HCEC 1CT (cell line): ENCODE results near the gene MXRA8.

Experiments used
- DNase-seq: peaks from one replicate; pipeline ENCODE4 v3.0.0-alpha.2; 2017

The MXRA8 gene

GRCh38 chr1:1365875-1366698, 7.7 kb upstream of the MXRA8 start:
- DNase-seq, result no peak

- DNase-seq, result no peak
Measured at GRCh38 chr1:1364266-1364665, 5.9 kb upstream of the MXRA8 start.

GRCh38 chr1:1361982-1362423, 3.6 kb upstream of the MXRA8 start:
- DNase-seq, result peak; percentile 87

DNA sequence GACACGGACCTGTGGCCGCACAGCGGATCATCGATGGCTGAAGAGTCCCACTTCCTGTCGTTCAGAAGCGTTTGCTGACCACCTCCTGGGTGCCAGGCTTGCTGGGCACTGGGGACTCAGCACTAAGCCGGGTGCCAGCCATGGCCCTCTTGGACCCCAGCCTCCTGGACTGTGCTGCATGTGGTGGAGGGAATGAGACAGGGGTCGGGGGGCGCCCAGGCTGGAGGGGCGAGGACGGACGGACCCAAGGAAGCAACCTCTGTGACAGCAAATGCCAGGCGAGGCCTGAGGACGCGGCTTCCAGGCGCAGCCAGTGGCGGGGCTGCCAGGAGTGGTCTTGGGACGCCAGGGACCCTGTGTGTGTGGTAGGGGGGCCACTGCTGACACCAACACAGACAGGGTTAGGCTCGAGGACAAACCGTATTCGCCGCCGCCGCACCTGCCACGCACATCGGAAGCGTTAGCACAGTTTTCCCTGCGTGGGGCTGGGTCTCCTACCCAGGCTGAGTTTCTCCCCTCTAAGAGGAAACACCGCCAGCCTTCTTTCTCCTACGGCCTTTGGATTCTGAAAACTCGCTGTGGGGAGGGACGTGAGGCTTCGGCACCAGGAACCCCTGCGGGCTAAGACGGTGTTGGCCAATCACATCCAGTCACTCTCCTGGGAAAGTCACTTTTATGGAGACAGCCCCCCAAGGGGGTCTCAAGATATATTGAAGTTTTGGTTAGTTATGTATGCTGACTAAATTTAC, 3.1 kb upstream of the MXRA8 start:
- DNase-seq, result no peak

DNA sequence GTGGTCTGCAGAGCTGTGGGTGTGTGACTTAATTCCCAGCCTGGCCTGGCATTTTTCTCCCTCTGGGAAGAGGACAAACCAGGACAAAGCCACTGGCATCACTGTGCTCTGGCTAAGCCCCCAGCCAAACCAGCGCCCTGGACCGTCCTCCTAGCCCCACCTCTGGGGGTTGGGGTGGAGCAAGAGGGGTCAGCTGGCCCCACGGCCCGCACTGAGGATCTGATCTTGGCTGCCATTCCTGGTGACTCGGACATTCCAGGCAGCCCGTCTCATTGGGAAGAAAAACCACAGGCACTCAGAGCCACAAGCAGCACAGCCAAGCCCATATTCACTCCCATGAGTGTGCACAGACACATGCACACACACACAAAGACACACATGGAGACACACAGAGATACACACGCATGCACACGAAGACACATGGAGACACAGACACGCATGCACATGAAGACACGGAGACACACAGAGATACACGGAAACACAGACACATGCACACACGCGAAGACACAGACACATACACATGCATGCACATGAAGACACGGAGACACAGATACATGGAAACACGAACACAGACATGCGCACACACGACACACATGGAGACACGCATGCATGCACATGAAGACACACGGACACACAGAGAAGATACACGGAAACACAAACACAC, 2.3 kb upstream of the MXRA8 start:
- peak; percentile 97 for DNase-seq

DNA sequence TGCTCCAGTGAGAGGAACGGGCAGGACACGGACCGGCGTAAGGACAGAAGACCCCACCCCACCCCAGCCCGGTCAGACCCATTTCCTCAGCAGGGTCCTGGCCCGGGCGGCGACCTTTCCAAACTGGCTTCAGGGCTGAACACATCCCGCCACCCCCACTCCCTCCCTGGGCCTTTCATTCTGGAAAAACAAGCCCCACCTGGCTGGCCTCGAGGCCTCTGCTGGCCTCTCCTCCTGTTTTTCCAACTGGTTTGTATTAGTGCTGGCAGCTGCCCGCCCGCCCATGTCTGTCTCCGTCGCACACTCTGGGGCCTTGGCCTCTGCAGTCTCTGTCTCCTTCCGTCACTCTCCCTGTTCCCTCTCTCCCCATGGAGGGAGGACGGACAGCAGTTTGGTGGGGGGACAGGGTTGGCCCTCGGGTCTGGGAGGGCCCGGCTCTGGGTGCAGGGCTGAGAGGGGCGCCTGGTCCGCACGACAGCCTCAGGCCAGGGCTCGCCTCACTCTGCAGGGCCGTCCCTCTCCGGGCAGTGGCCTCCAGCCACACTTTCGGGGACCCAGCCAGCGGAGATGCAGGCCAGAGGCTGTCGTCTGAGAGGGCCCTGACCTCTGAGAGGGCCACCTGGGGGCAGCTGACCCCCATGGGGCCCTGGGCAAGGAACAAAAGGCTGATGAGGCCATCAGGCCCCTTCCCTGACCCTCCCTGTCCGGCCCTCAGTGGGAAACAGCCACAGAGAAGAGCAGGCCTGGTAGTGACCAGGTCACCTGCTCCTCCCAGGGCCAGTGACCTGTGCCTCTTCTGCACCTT, 1.5 kb upstream of the MXRA8 start:
- peak; percentile 46 for DNase-seq

- DNase-seq, result peak; percentile 58
Measured at GRCh38 chr1:1359308-1359663, 931 bp upstream of the MXRA8 start.

DNA sequence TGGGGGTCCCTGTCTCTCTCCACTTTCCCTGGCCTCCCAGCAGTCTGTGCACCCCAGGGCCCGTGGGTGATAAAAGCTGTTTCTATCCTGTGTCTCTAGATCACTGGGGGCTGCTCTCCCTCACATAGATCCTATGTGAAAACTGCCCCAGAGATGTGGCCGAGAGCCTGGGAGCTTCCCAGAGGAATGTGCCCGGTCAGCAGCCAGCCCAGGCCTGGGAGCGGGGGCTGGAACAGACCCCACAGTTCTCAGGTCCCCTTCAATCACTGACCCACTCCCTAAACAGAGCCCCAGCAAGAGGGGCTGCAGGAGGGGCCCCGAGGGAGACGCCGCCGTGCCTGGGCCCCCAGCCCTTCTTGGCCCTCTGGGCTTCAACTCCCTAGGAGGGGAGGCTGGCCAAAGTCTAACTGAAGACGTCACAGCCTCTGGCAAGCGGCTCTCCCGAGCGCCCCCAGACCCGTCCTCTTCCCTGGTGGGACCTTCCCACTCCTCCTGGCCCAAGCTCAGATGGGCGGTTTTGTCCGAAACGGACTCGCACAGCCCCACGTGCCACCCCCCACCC, 403 bp downstream of the MXRA8 start:
- DNase-seq, result peak; percentile 29

DNA sequence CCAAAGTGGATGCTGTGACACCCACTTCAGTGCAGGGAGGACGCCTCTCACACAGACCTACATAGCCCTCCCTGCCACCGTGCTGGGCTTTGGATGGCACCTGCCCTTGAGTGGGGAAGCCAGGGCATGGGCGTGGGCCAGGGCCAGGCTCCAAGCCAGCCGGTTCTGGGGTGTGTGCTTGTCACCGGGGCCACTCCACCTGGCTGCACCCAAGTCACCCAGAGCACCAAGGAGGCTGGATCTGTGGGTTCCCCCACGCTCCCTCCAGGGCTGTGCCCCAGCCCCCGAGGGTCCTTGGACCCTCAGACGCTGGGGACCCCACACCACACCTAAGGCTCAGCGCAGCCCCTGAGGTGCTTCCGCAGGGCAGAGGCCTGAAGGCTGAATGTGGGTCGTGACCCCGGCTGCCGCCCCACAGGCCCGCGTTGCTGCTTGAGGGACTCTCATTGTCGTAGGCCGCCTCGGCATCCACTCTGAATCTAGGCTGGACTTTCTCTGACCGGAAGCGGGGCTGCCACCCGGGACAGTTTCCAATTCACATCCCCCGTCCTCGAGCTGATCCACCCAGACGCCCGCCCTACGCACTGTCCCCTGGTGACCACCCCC, 1.5 kb downstream of the MXRA8 start:
- peak; percentile 38 for DNase-seq

DNA sequence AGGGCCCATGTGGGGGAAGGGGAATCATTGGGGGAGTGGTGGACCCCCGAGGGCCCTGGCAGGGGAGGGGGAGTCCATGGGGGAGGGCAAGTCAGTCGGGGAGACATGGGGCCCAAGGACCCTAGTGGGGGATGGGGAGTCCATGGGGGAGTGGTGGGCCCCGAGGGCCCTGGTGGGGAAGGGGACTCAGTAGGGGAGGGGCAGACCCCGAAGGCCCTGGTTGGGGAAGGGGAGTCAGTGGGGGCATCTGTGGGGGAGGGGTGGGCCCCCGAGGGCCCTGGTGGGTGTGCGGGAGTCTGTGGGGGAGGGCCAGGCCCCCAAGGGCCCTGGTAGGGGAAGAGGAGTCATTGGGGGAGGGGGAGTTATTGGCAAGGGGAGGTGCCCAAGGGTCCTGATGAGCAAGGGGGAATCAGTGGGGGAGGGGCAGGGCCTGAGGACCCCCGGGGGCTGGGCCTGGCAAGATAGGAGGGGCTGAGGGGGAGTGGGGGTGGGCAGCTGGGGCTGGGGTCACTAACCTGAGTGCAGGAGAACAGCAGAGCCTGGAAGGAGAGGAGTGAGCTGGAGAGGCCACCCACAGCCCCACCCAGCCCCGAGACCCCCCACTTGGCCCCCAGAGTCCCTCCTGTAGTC, 2.1 kb downstream of the MXRA8 start:
- peak; percentile 0 for DNase-seq

- no peak for DNase-seq
Measured at GRCh38 chr1:1355416-1355815, 2.9 kb downstream of the MXRA8 start.

DNA sequence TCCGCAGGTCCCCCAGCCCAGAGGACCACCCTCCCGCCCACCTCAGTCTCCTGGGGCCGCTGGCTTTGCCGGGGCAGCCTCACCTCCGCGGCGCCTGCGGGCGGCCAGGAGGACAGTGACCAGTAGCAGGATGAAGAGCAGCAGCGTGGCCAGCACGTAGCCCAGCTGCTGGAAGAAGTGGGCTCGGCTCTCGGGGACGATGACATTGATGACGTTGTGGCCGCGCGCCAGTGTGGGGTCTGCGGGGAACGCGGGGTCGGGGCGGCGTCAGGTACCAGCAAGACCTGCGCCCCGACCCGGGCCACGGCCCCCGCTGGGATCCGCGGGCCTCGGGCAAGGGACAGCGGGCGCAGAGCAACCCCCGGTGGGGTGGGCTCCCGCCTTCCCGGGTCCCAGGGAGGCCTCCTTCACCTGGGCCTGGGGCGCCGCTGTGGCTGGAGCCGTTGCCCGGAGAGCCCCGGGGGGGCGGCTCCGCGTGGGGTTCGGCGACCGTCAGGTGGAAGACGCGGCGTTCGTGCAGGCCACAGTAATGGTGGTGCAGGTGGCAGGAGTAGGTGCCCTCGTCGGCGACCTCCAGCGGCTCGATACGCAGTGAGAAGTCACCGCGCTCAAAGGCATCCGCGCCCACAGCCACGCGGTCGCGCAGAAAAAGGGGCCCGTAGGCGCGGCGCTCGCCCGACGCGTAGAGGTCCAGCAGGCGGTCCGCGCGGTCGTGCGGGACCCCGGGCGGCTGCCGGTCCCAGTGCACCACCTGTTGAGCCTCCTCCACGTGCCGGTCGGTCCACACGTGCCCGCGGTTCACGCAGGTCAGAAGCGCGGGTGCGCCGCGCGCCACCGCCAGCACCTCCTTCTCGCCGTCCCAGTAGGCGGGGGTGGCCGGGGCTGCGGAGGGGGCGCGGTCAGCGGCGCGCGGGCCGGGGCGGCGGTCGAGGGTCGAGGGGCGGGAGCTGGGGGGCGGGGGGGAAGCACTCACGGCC, 3.8 kb downstream of the MXRA8 start:
- DNase-seq, result no peak

DNA sequence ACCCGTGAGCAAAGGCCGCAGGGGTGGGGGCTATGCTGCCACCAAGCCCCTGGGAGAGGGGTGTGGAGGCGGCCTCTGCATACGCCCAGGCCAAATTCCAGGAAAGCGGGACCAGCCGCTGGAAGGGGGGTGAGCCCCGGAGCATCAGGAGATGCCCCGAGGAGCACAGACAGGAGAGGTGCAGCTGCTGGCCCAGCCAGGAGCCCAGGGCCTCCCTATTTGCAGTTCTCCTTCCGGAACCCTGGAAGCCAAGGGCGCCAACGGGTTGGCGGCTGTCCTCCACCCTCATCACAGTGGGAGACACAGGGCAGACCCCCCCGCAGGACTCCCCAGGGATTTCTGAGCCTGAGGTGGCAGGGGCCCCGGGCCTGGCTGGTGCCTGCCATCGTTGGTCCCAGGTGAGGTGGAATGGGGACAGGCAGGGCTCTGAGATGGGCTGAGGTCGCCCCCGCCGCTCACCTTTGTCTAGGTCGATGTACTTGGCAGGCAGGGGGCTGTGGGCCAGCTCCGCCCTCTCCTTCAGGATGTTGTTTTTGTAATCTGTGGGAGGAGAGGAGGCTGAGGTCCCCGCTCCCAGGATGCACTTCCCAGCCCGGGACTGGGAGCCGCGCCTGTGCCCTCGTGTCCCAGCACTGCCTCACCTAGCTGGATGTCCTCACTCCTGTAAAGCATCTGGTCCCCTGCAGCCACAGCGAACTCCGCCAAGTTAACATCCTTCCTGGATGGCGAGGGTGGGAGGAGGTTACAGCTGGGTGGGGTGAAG, 4.8 kb downstream of the MXRA8 start:
- no peak for DNase-seq

- DNase-seq, result no peak
Measured at GRCh38 chr1:1352786-1353388, 5.5 kb downstream of the MXRA8 start.

DNA sequence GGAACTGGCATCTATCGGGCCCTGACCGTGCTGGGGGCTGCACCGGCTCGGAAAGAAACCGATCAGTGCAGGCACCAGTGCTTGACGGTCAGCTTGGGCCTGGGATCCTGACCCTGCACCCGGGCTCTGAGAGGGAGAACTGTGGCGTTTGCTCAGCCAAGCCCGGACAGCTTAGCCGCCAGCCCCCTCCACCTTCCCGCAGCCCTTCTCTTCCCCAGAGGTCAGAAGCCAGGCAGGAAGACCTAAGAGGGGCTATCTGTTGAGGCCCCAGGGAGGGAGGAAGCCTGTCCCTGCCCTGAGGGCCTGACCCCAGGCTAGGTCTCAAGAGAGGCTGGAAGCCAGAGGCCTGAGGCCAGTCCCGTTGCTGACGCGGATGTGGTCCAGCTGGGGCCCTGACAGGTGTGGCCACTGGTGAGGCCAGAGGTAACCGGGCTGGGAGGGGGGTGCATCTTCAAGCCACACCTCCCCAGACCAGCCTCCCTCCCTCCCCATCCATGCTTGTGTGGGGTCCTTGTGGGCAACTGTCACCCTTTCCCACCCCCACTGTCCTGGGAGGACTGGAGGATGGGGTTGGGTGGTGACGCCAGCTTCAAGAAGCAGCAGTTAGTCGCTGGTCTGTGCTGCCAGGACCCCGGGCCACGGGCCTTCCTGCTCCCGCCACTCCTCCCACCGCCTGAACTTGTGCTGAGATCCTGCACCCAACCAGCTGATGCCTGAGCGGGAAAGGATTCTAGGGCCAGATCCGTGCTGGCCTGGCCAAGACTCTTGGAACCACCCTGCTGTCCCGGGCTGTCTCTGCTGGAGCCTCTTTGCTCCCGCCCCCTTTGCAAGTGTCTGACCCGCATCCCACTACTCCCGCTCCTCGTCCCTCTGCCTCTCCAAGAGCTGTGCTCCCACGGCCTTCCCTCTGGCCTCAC, 6.6 kb downstream of the MXRA8 start:
- DNase-seq, result no peak

GRCh38 chr1:1349256-1350012, 8.9 kb downstream of the MXRA8 start, which contains the start of gene DVL1:
DVL1 (minus strand) TSS chr1:1349418; CDS start chr1:1349065, 353 bp downstream.
- peak; percentile 68 for DNase-seq
